HTR-8/SVneo (cell line): Measurements from ENCODE around the gene RSBN1.
"Not testable (repeated sequence)": the region's sequence is repeated elsewhere in the genome, so short reads cannot be mapped to it uniquely, and the experiment has no call there.

ENCODE experiments used
- DNase-seq: peaks from one replicate; pipeline ENCODE4 v3.0.0; 2011; ENCODE audit warnings: low spot score, mixed read lengths; ENCODE audit not compliant: insufficient read length
- FAIRE-seq: peaks from 2 replicates; lab custom pipeline; 2011; peaks lifted over from hg19 to GRCh38; lab: Jason Lieb, UNC

RSBN1 gene

DNA sequence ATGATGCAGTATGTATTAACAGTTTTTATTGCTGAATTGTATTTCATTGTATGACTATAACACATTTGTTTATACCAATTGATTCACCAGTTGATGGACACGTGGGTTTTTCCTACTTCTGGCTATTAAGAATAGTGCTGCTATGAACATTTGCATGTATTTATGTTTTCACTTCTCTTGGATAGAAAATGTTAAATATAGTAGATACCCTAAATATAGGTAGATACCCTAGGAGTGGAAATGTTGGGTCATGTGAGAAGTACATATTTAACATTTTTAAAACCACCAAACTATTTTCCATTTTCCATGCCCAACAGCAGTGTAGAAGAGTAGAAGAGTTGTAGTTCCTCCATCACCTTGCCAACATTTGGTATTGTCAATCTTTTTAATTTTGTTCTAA, 60.8 kb downstream of the RSBN1 start:
- no peak for DNase-seq
- no peak for FAIRE-seq

DNA sequence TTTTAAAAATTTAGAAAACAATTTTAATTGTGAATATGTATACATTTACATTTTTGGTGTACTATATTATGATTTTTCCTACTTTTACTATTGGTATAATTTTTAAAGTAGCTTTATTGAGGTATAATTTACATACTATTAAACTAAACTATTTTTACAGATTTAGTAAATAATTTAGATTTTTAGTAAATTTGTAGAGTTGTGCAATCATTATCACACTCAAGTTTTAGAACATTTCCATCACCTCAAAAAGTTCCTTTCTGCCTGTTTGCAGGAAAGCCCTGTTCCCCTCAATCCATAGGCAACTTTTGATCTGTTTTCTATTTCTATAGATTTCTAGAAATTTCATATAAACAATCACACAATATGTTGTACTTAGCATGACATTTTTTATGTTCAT, 61.2 kb downstream of the RSBN1 start:
- FAIRE-seq (no peak), DNase-seq (no peak)

DNA sequence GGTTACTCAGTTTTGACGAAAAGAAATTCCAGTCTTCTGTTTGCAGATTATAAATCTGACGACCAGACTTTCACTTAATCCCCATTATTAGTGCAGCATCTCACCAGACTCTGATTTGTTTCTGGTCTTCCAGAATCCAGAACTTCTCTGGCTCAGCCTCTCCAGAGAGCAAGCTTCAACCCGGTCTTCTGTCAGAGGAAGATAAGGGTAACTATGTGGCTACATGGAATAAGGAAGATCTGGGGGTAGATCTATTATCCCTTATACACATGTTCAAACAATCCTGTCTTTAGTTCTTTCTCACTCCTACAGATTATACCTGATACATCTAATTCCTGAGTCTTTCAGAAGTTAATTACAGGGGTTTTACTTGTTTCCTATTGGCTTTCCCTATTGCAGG, 62.9 kb downstream of the RSBN1 start:
- DNase-seq (no peak), FAIRE-seq (no peak)

DNA sequence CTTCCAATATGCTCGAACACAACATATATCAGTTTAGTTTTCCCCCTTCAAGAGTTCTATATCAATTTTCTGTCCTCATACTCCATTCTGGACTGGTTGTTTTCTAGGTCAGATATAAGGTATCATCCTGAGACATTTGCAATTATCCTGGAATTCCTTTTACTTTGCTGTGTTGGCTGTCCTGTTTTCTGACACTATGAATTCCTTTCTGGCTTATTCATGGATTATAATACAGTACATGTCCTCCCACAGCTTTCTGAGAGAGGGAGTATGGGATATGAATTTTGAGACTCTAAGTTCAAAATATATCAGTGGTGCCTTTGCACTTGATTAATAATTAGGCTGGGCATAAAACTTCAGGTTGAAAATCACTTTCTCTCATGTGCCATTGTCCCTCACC, 64.9 kb downstream of the RSBN1 start:
- FAIRE-seq (no peak), DNase-seq (peak; percentile 29)

DNA sequence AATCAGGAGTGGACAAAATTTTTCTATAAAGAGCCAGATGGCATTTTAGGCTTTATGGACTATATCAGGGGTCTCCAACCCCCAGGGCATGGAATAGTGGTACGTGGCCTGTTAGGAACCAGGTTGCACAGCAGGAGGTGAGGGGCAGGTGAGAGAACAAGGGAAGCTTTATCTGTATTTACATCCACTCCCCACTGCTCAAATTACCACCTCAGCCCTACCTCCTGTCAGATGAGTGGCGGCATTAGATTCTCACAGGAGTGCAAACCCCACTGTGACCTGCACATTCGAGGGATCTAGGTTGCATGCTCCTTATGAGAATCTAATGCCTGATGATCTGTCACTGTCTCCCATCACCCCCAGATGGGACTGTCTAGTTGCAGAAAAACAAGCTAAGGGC, 66.9 kb downstream of the RSBN1 start:
- no peak for FAIRE-seq

DNA sequence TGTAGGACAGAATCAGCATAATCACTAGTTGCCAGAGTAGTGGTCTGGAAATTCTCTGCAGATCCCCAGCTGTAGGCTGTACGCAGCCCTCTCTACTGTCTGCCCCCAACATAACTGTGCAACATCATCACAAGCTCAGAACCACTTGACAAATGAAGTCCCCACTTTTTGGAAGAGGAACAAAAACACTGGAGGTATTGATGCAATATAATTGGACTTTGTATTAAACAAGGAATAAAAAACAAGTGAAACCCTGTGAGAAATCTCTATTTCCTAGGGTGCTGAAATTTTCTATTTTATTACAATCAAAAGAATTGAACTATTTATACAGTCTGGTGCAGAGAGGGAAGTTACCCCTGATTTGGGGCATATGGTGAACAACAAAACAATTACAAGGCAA, 68.2 kb downstream of the RSBN1 start:
- DNase-seq: no peak
- no peak for FAIRE-seq

More for the DNA sequence above, 66.9 kb downstream of the RSBN1 start:
- no peak for DNase-seq

DNA sequence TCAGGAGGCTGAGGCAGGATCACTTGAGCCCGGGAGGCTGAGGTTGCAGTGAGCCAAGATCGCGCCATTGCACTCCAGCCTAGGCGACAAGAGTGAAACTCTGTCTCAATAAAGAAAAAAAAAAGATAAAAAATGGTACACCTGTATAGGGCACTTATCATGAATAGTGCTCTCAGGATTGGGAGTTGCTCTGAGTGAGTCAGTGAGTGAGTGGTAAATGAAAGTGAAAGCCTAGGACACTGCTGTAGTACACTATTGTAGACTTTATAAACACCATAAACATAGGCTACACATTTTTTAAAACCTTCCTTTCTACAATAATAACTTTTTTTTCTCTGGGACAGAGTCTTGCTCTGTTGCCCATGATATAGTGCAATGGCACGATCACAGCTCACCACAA, 69.8 kb downstream of the RSBN1 start:
- DNase-seq (no peak), FAIRE-seq (no peak)

DNA sequence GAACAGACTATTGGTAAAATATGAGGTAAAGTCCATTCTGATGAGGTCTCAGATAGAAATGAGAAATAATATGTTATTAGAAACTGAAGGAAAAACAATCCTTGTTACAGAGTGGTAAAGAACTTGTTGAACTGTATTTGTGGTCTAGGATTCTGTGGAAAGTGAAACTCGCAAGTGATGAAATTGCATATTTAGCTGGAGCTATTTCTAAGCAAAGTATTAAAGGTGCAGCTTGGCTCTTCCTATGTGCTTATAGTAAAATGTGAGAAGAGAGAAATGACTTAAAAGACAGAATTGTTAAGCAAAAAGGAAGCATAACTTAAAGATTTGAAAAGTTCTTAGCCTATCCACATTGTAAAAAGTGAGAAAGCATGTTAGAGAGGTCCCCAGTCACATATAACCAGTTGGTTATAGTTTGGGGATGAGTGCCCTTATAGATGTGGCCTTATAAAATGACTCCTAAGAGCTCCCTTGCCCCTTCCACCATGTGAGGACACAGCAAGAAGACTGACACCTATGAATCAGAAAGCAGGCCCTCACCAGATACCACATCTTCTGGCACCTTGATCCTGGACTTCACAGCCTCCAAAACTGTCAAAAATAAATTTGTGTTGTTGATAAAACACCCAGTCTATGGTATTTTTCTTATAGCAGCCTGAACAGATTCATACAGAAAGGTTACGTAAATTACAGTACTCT, 77.8 kb downstream of the RSBN1 start:
- no peak for DNase-seq
- no peak for FAIRE-seq

DNA sequence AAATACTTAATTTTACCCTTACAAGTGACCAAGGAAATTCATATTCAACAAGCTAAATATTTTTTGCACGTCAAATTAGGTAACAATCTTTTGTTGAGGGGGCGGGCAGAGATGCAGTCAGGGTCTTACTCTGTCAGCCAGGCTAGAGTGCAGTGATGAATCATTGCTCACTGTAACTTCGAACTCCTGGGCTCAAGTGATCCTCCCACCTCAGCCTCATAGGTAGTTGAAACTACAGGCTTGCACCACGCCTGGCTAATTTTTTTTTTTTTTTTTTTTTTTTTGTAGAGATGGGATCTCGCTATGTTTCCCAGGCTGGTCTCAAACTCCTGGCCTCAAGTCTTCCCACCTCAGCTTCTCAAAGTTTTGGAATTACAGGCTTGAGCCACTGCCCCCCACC, 79.5 kb downstream of the RSBN1 start:
- FAIRE-seq: no peak

DNA sequence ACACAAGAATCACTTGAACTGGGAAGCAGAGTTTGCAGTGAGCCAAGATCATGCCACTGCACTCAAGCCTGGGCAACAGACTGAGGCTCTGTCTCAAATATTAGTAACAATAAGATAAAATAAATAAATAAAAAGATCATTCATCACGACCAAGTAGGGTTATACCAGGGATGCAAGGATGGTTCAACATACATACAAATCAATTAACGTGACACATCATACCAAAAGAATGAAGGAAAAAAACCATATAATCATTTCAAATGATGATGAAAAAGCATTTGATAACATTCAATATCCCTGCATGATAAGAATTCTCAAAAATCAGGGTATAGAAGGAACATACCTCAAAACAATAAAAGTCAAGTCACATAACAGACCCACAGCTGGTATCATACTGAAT, 91.3 kb downstream of the RSBN1 start:
- FAIRE-seq: no peak
- no peak for DNase-seq

More for the DNA sequence above, 79.5 kb downstream of the RSBN1 start:
- no peak for DNase-seq

DNA sequence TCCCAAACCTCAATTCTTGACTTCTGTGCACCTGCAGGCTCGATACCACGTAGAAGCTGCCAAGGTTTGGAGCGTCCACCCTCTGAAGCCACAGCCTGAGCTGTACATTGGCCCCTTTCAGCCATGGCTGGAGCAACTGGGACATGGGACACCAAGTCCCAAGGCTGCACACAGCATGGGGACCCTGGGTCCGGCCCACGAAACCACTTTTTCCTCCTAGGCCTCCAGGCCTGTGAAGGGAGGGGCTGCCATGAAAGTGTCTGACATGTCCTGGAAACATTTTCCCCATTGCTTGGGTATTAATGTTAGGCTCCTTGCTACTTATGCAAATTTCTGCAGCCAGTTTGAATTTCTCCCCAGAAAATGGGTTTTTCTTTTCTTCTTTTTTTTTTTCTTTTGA, 93.7 kb downstream of the RSBN1 start:
- not testable (repeated sequence) for FAIRE-seq, DNase-seq

DNA sequence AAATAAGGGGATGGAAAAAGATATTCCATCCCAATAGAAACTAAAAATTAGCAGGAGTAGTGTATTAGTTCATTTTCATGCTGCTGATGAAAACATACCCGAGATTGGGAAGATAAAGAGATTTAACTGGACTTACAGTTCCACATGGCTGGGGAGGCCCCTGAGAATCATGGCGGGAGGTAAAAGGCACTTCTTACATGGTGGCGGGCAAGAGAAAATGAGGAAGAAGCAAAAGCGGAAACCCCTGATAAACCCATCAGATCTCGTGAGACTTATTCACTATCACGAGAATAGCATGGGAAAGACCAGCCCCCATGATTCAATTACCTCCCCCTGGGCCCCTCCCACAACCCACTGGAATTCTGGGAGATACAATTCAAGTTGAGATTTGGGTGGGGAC, 94.8 kb downstream of the RSBN1 start:
- DNase-seq, FAIRE-seq: not testable (repeated sequence)

DNA sequence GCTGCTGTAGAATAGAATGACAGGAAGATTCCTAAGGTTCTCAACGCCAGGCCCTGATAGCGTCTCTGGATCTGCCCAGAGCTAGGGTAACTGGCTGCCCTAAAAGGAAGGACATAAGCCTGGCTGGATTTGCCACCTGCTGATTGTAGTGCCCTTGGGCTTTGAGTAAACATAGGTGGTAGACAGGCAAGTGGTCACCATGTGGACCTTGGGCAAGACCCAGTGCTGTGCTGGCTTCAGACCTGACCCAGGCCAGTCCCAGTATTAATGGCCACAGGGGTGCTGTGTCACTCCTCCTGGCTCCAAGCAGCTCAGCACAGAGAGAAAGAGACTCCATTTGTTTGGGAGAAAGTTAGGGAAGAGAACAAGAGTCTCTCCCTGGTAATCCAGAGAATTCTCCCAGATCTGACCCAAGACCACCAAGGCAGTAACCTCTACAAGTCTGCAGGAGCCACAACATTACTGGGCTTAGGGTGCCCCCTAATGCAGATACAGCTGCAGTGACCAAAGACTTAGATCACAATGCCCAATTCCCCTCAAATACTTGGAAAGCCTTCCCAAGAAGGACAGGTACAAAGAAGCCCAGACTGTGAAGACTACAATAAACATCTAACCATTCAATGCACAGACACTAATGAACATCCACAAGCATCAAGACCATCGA, 97.5 kb downstream of the RSBN1 start:
- FAIRE-seq (no peak), DNase-seq (no peak)
